NCI-H2171 treated with DMSO at 0.1 percent for 48 hours (cell line): Measurements from ENCODE around the gene THRB.

ENCODE experiments used
- DNase-seq: peaks from one replicate; lab custom pipeline; 2025; lab: John Stamatoyannopoulos, UW

The THRB gene

DNA sequence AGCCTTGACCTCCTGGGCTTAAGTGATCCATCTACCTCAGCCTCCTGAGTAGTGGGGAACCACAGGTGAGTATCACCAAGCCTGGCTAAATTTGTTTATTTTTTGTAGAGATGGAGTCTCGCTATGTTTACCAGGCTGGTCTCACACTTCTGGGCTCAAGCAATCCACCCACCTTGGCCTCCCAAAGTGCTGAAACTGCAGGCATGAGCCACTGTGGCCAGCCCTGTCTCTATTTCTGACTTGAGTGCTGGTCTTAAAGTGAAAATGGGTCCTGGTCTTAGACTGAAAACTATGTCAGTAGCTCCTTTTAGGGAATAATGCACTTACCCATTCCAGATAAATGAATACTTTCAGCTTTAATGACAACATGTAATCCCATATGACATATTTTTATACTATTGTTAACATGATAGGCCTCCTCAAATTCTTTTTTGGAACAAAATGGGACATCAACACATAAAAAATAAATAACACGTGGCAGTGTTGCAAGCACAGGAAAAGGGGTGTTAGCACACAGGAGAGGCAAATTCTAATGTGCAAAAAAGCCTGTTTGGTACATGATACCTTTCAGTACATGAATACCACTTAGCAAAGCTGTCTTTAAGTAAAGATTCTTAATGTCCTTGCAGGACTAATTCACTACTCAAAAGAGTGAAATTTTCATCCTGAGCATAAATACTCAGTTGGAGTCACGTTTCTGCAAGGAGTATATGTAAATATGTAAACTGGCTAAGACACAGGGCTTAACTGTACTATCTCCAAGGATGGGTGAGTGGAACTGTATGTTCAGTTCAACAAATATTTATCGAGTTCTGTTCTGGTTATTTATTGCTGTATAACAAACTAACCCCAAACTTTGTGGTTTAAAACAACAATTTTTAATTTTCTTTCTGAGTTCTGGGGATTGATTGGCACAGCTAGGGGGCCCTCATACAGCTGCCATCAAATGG is 354.9 kb downstream of the THRB start:
- no peak for DNase-seq

DNA sequence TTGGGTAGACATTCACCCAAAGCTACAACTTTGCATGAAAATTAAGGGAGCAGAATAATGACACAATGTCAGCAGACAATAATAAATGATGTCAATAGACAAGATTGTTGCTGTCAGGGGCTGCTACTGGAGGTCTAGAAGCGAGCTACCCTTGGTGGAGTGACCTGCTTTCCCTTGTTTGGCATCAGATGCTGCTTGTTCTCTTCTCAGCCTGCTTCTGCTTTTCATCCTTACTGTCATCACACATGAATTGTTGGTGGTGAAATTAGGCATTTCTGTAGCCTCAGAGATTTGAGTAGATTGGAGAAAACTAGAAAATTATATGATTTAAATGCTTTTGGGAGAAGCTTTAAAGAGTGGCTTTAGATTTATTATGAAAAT is 355.8 kb downstream of the THRB start:
- no peak for DNase-seq

DNA sequence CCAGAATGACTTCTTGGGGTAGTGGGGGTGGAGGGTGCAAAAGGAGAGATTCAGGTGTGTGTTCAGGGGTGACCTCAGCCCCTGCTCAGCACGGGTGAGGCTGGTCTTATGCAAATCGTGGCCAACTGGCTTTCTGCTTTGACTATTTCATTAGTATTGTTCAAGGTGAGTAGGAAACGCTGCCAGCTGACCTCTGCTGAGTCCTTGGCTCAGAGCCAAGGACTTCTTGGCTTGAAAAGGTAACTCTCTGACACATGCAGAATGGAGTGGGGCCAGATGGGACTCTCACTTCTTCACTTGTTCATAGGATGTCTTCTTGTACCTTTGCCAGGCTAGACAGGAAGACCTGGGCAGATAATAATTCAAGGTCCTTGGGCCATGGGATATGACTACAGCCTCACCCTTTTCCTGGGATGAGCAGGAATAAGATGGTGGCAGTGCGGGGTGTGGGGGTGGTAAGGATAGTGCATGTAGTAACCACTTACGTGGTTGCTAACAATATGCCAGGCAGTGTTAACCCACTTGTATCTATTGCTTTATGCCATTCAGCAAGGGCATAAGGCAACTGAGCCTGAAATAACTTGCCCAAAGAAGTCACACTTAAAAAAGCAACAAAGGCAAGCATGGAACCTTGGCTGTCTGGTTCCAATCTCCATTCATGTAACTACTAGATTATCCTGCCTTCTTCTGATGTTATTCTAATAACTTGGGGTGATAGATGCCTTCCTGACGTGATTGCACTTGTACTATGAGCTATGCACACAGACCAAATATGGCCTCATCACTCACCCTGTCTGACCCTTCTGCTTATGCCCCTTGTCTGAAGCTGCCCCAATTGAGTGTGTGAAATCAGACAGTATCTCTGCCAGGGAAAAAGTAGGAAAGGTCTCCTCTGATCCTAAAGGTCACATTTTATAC is 356.4 kb downstream of the THRB start:
- peak; percentile 28 for DNase-seq

DNA sequence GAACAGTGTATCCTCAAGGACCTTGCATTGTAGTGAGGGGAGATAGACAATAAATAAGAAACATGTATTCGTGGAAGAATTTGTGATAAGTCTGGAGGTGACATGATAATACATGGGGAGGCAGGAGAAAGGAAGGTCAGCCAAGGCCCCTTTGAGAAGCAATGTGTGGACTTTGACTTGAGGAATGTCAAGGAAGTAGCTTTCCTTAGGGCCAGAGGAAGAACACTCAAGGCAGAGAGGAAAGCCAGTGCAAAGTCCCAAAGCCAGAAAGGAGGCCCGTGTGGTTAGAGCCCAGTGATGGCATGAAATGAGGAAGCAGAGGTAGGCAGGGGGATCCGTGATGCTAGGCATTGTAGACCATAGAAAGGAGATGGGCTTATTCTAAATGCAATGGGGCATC is 357.3 kb downstream of the THRB start:
- DNase-seq, result no peak

DNA sequence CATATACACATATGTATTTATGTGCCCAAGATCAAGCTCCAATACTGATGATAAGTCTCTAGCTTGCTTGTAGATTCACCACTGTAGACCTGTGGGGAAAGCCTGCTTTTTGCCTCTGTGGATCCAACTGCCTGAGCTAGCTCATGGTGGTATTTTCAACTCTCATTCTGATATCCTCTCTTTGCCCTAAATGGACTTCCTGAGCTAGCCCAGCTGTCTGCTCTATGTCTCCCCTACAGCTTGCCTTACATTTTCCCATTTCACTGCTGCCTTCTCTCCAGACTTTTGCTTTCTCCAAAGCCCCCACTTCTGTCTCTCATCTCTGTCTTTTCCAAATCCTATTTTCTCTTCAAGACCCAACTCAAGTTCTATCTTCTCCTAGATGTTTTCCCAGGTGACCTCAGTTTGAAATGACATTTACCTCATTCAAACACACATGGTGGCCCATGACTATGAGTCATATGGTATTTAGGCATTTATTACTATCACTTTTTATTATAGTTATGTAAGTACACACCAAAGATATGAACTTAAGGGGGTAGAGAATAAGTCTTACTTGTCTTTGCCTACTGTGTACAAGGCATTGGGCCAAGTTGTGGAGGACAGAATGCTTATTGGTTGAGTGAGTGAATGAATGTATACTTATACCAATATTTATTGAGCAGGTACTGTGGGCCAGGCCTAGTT is 357.9 kb downstream of the THRB start:
- DNase-seq, result no peak

DNA sequence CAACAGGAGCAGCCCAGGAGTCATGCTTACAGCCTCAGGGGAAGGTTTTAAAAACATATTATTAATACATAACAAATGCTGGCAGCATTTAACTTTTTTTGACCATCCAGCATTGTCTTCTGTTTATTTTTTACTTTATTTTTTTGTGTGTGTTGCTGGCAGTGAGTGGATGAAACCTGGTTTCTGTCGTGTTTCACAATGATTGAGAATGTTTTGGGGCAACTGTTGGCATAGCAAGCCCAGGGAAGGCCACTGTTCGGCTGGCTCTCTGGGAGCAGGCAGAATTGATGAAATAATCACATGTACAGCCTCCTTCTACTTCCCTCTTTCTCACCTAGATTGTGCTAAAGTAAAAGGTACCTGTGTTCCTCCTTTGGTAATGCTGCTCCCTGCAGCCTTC is 359.4 kb downstream of the THRB start:
- no peak for DNase-seq

DNA sequence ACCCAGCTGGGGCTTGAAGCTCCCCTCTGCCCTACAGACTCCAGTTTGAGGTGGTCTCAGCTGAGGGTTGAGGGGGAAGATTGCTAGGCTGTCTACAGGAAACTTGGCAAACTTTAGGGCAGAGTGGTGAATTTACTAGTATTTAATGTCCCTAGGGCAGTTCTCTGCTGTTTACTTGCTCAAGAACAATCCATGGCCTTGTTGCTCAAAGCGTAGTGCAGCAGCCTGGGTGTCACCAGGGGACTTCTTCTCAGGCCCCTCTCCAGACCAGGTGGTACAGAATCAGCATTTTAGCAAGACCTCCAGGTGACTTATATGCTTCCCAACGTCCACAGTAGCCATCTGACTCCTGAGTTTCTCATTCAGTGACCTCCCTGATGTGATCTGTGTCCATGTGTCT is 360.7 kb downstream of the THRB start:
- no peak for DNase-seq

DNA sequence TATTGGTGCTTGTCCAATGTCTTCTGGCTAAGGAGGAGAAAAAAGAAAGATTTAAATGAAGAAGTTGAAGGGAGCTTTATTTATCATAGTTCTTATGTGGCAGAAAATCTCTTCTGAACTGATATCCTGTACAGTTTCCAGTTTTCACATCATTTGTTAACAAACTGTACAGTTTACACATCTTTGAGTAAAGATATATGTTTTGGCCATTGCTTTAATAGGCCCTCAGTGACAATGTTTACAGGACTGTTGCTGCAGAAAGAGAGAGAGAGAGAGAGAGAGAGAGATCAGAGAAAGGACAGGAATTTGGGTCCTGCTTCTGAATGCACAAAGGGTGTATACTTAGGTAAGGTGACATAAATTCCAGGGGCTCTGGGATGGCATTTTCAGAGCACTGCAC is 361.2 kb downstream of the THRB start:
- no peak for DNase-seq

DNA sequence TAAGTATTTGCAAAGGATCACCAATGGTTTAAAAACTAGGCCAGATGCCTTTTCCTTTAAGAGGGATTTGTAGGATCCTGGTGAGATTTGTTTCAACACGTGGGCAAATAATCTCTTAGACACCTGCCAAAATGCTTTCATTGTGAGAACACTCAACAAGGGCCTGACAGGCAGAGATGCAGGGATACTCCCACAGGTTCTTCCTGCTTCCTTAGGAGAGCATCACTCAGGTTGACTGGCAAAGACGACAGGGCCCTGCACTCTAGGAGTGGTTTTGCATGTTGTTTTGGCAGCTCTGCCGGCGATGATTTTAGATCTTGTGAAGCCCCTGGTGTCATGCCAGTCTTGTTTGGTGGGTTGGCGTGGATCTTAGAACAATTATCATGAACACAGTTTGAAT is 365.1 kb downstream of the THRB start:
- DNase-seq, result no peak

DNA sequence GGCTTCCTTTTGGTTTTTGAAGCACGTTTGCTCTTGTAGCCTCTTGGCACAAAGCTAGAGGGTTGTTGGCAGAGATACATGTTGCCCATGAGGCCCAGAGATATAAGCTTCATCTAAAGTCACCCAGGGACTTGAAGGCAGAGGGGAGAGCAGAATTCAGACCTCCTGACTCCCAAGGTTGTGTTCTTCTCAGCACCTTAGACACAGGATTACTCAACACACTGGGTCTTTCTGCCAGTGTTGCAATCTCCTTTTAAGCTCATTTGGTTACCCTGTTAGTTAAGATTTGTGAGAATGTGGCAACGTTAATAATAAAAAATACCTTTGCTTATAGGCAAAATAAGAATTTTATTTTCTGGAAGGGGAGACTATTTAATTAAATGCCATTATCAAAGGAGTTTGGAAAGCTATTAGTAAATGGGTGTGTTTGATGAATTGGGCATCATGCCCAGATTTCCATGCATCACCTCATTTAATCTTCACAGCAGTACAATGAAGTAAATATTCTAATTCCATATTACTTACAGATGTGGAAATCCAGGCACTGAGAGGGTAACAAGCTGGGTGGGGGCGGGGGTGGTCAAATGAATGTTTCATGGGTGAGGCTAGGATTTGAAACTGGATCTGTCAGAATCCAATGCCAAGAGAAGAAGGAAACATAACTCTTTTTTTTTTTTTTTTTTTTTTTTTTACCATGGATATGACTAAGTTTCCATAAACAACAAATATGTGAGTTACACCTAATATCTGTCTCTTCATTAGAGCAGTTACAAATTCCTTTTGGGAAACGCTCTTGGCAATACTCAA is 366.2 kb downstream of the THRB start:
- DNase-seq, result no peak

DNA sequence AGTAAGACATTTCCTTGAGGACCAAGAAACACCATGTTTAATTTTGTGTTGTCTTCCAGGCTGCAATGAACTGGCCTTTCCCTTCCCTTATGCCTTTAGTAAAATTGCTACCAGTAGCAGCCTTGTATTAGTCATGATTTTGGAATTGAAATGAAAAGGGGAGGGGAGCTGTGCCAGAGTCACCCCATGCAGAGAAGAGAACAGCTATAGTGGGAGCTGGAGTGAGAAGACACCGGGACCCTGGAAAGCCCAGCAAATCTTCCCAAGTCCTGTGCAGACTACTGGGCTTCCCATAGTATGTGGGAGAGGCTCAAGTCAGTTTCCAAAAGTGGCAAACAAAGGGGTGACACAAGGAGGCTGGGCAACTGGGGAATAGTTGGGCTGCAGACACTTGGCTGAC is 371.1 kb downstream of the THRB start:
- DNase-seq, result no peak

DNA sequence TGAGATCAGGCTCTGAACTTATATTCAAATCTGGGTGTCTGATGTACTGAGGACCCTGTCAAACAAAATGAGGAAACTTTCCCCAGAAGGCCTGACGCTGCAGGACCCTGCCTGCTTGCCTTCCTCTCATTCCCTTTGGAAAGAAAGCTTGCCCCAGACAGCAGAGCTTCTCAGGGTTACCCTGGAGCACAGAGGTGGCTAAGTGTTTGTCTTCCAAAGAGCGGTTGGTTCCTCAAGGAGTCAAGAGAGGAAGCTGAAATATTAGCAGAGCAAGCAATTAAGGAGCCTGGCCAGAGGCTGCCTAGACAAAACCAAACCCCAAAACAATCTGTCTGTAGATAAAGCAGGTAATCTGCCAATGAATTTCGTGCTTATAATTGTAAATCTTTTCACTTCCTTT is 374.2 kb downstream of the THRB start:
- DNase-seq, result no peak

DNA sequence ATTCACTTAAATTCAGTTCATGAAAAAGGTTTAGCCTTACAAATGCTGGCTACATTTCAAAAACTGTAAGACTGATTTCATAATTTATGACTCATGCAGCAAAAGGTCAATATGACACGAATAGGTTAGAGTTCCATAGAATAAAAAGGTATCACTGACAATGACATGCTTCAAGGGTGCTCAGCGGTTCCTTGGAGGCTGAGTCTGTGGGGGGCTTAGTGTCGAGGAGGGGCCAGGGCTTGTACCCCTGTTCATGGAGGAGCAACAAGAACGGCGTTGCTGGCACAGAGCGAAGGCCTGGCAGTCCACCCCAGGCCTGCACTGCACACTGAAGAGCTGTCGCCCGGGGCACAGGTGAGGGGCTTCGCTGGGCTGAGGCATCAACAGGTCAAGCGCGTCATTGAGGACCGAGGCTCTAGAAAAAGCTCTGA is 375.3 kb downstream of the THRB start:
- no peak for DNase-seq

DNA sequence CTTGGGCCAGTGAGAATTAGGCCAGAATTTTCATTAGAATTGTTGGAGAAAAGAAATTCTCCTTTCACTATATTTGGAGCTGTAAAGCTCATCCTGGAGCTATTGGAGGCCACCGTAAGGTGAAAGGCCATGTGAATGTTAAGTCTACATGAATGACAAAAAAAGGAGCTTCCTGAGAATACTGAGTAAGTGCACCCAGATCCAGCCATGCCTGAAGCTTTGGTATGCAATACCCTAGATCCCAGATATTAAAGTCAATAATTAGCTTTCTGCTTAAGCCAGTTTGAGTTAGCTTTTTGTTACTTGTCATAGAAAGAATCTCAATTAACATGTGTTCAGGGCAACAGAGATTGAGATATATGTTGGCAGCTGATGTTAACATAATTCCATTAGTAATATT is 377.1 kb downstream of the THRB start:
- DNase-seq, result no peak

DNA sequence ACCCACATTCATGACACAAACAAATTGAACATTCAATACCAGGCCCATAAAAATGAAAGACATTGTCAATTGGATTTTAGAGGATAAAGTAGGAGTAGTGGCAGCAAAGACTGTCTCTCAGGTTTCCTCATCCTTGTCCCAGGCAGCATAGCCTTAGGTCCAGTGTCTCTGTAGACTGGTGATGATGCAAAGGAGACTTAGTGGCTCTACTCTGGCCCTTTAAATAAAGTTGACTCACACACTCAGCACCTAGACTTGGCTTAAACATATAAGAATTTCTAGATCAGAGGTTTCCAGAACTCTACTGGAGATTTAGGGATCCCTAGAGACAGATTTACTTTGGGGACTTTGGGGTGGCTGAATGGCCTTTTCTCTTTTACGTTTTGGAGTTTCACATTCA is 382.9 kb downstream of the THRB start:
- DNase-seq, result no peak

DNA sequence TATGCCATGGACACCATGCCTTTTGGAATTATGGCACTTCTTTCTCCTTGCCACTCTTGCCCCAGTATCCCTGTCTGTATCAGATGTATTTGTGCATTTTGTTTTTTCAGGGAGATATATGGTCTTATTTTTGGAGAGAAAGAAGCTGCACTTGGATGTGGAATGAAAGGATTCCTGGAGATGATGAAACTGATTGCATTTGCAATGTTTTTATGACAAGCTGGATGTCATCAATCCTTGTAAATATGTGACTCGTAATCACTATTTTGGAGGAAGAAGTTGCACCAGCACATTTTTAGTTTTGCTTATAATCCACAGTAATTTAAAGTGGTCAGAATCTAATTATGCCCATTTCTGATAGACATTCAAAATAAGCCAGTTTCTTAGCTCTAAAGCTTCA is 384.6 kb downstream of the THRB start:
- DNase-seq, result no peak

DNA sequence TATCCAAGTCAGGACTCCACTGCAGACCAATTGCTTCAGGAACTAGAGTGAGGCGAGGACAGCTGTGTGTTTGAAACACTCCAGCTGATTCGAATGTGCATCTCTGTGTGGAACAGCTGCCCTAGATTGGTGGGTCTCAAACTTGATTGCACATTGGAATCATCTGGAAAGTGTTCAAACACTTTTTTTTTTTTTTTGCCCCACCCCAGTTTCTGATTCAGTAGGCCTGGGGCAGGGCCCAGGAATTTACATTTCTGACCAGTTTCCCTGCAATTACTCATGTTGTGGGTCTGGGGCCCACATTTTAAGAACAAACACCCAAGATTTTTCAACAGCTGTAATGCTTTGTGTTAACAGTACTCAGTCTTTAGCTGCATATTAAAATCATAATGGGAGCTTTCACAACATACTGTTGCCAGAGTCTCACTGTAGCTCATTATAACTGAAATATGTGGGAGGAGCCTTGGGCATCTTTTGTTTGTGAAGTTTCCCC is 392.9 kb downstream of the THRB start:
- no peak for DNase-seq

DNA sequence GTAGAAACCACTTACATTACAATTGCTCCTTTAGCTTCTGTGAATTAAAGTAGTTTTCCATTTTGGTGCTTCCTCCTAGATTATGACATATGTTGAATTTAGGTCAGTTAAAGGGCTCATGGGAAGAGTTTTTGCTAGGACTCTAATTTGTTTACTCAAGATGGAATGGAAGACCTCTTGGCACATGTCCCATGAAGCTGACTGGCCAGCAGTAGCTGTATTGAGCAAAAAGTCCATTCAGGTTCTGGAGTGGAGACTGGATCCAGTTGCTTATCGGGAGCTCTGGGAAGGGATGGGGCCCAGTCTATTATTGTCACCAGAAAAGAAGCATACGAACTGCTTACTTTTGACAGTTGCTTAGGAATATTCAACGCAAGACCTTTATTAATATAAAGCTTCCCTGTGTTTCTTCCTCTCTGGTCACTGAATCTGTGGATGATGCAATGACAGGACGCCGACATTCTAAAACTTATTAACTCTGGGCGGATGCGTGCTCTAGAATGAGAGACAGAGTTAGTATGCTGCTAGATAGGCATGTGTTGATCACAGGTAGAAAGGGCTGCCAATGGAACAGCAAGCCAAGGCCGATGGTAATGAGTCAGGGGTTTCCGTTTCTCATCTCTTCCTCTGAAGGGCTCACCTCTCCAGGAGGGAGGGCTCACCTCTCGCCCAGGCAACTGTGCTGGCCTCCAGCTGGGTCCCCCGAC is 393.8 kb downstream of the THRB start:
- no peak for DNase-seq

DNA sequence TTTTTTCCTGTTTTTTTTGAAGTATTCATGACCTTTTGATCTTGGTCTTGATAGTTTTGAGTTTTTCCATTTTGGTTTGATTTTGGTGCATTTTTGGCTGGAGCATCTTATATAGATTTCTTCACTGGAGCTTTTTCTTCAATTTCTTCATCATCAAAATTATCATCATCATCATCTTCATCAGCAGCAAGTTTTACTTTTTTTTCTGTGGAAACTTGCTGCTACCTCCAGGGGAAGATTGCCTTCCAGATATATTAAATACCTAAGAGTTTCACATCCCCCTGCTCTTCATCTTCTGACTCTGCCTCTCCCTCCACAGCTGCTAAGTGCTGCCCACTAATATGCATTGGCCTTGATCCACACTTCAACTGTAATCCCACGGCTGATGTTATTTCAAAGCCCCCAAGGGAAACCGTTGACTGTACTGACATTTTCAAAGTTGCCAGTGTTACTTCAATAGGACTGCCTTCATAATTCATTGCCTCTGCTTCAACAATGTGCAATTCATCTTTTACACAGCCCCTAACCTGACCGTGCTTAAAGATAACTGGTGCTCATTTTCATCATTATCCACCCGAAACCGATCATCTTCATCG is 397.9 kb downstream of the THRB start:
- no peak for DNase-seq

DNA sequence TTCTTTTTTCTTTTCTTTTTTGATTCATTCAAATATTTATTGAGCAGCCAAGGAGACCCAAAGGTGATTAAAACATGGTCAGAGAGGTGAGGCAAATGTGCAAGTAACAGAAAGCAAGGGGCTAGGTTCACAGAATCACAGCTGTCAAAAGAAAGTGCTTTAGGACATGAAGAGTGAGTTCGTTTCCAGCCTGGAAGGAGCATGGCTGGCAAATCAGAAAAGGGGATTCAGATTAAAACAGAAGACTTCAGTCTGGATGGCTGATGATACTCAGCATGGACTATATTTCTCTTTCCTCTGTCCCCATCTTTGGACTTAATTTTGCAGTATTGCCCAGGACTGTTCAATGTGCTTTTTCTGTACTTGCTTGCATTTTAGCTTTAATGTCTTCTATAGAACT is 398.4 kb downstream of the THRB start:
- no peak for DNase-seq
